HCT116 (cell line): Measurements from ENCODE around the gene IL18RAP. TPM values are rescaled to one million over a fixed set of nuclear protein-coding genes. Genes with fewer than 3 reads are reported as not detected.

Experiments used
- ATAC-seq: fragments of 200-7000 bp; cut with Tn5 transposase; 2 replicates; pipeline ENCODE4 v1.9.1; 2020; ENCODE audit warnings: mild to moderate bottlenecking, moderate library complexity
- BruUV-seq: library from RNA; stranded (reverse); fragments of 400-500 nt; replicated peaks from 2 replicates; lab custom pipeline; 2021; lab: Mats Ljungman, UMichigan
- CTCF ChIA-PET: fragments of 300-600 bp; sonication (Branson Sonifier 250); formaldehyde crosslinking; loops from one replicate; lab custom pipeline; 2021; ENCODE audit warnings: antibody characterized with exemption; lab: Charles Lee
- POLR2A ChIA-PET: fragments of 300-600, 350-600 bp; sonication (Branson Sonifier 250); formaldehyde crosslinking; loops from one replicate; lab custom pipeline; 2021; ENCODE audit warnings: antibody characterized with exemption; lab: Charles Lee
- RAD21 ChIA-PET, 2 experiments: fragments of 300-600 bp; sonication (Branson Sonifier 250); formaldehyde crosslinking; loops; one replicate each; lab custom pipeline; 2023; ENCODE audit warnings: low total read pairs in 2 of 2; ENCODE audit not compliant: uncharacterized antibody in 2 of 2, unreplicated experiment in 2 of 2, low non-redundant PET in 1 of 2; lab: Charles Lee
- DNase-seq: peaks from one replicate; pipeline ENCODE4 v3.0.0-alpha.2; 2010; ENCODE audit warnings: low read depth, low spot score
- H2AFZ ChIP-seq: fragments of 200-600 bp; shearing (Covaris generic), sonication (generic); 2 replicates; pipeline ENCODE4 v1.6.1; 2017; ENCODE audit warnings: low read depth, mixed run types, mixed read lengths, antibody characterized with exemption, low read length; ENCODE audit not compliant: poor library complexity, severe bottlenecking
- H3K27ac ChIP-seq: 2 replicates; pipeline ENCODE4 v1.5.1; 2012; ENCODE audit warnings: low read depth, low read length
- H3K27me3 ChIP-seq: fragments of 200-600 bp; sonication (generic); 2 replicates; pipeline ENCODE4 v1.6.1; 2016; ENCODE audit warnings: mixed run types, low read length, mixed read lengths; ENCODE audit not compliant: insufficient read depth
- H3K36me3 ChIP-seq, 2 experiments: fragments of 200-500 bp in 1 of 2; fragments of 200-600 bp in 1 of 2; sonication (Bioruptor generic) in 1 of 2; sonication (generic) in 1 of 2; 2 replicates each; pipeline versions ENCODE4 v1.5.1 to v1.6.1; 2014 to 2016; ENCODE audit warnings: low read length in 2 of 2, inconsistent platforms in 1 of 2, mixed read lengths in 1 of 2, mixed run types in 1 of 2; ENCODE audit not compliant: insufficient read depth in 2 of 2, control insufficient read depth in 1 of 2
- H3K4me1 ChIP-seq, 2 experiments: fragments of 200-600 bp in 1 of 2; sonication (generic) in 1 of 2; 2 replicates each; pipeline versions ENCODE4 v1.5.1 to v1.6.1; 2012 to 2017; ENCODE audit warnings: low read length in 2 of 2, inconsistent platforms in 1 of 2, mild to moderate bottlenecking in 1 of 2, mixed read lengths in 1 of 2, mixed run types in 1 of 2, moderate library complexity in 1 of 2; ENCODE audit not compliant: insufficient read depth in 2 of 2, control insufficient read depth in 1 of 2
- H3K4me2 ChIP-seq: fragments of 200-600 bp; sonication (generic); 2 replicates; pipeline ENCODE4 v1.6.1; 2017; ENCODE audit warnings: mixed run types, low read length, mixed read lengths
- H3K4me3 ChIP-seq, 2 experiments: fragments of 200-600 bp in 1 of 2; sonication (generic) in 1 of 2; replicated peaks in 1 of 2; 2 replicates each; pipeline ENCODE4 v1.5.1; 2011 to 2016; ENCODE audit warnings: low read length in 2 of 2, control low read depth in 1 of 2, low read depth in 1 of 2, mild to moderate bottlenecking in 1 of 2, mixed read lengths in 1 of 2, mixed run types in 1 of 2
- H3K79me2 ChIP-seq: fragments of 200-600 bp; sonication (generic); 2 replicates; pipeline ENCODE4 v1.6.1; 2017; ENCODE audit warnings: mild to moderate bottlenecking, mixed run types, low read length, moderate library complexity, mixed read lengths; ENCODE audit not compliant: insufficient read depth
- H3K9ac ChIP-seq: fragments of 200-600 bp; sonication (generic); 2 replicates; pipeline ENCODE4 v1.6.1; 2016; ENCODE audit warnings: low read length, mixed read lengths
- H3K9me2 ChIP-seq: fragments of 200-600 bp; sonication (generic), shearing (Covaris generic); 2 replicates; pipeline ENCODE4 v1.6.1; 2017; ENCODE audit warnings: mixed run types, mild to moderate bottlenecking, moderate library complexity; ENCODE audit not compliant: insufficient read depth
- H3K9me3 ChIP-seq, 2 experiments: fragments of 200-500 bp in 1 of 2; fragments of 200-600 bp in 1 of 2; sonication (Bioruptor generic) in 1 of 2; sonication (generic) in 1 of 2; 2 replicates each; pipeline ENCODE4 v1.6.1; 2014 to 2017; ENCODE audit warnings: low read length in 2 of 2, mixed read lengths in 2 of 2, inconsistent platforms in 1 of 2, low read depth in 1 of 2, mild to moderate bottlenecking in 1 of 2, mixed run types in 1 of 2, moderate library complexity in 1 of 2; ENCODE audit not compliant: control insufficient read depth in 1 of 2, insufficient read depth in 1 of 2
- H4K20me1 ChIP-seq: fragments of 200-600 bp; sonication (generic), shearing (Covaris generic); 2 replicates; pipeline ENCODE4 v1.6.1; 2017; ENCODE audit warnings: mixed run types, mild to moderate bottlenecking, moderate library complexity; ENCODE audit not compliant: insufficient read depth
- ATF3 ChIP-seq: IDR thresholded peaks from 2 replicates; pipeline ENCODE4 v1.6.1; 2012
- ELF1 ChIP-seq: IDR thresholded peaks from 2 replicates; pipeline ENCODE4 v1.6.1; 2012; ENCODE audit warnings: low read depth, borderline replicate concordance
- EZH2 ChIP-seq: fragments of 200-600 bp; sonication (generic); IDR thresholded peaks from 2 replicates; pipeline ENCODE4 v1.6.1; 2017; ENCODE audit warnings: antibody characterized with exemption, mixed run types
- FOSL1 ChIP-seq: IDR thresholded peaks from 2 replicates; pipeline ENCODE4 v1.6.1; 2012; ENCODE audit warnings: low read depth
- MAX ChIP-seq: IDR thresholded peaks from 2 replicates; pipeline ENCODE4 v1.6.1; 2012
- POLR2AphosphoS5 ChIP-seq: IDR thresholded peaks from 2 replicates; pipeline ENCODE4 v1.6.1; 2011; ENCODE audit warnings: mild to moderate bottlenecking, low read depth, low read length, moderate library complexity
- REST ChIP-seq: IDR thresholded peaks from 2 replicates; pipeline ENCODE4 v1.6.1; 2012; ENCODE audit warnings: low read depth
- SIN3A ChIP-seq: IDR thresholded peaks from 2 replicates; pipeline ENCODE4 v1.6.1; 2012; ENCODE audit warnings: low read depth
- SP1 ChIP-seq: IDR thresholded peaks from 2 replicates; pipeline ENCODE4 v1.6.1; 2012; ENCODE audit warnings: low read depth
- SRF ChIP-seq: IDR thresholded peaks from 2 replicates; pipeline ENCODE4 v1.6.1; 2012; ENCODE audit warnings: low read depth
- YY1 ChIP-seq: IDR thresholded peaks from 2 replicates; pipeline ENCODE4 v1.6.1; 2011; ENCODE audit warnings: low read length, low read depth, moderate library complexity, mild to moderate bottlenecking; ENCODE audit not compliant: insufficient replicate concordance; ENCODE audit errors: extremely low read depth
- ZFX ChIP-seq: fragments of 450-650 bp; IDR thresholded peaks from 2 replicates; pipeline ENCODE4 v1.6.1; 2017
- ZNF274 ChIP-seq: fragments of 200-500 bp; sonication (Bioruptor generic); IDR thresholded peaks from 2 replicates; pipeline ENCODE4 v1.6.1; 2014; ENCODE audit warnings: mild to moderate bottlenecking, low read depth, low read length, inconsistent platforms
- intact Hi-C: fragments of 100-400 bp; cut with micrococcal nuclease; formaldehyde crosslinking; loops from 2 replicates; pipeline ENCODE4 v1.10.0; 2022
- total RNA-seq: library from RNA; stranded (reverse); gene quantifications from one replicate; pipeline ENCODE4 v1.2.1, GENCODE V29; 2021; ENCODE audit not compliant: unreplicated experiment

IL18RAP gene
- total RNA-seq, 1 experiment from 2014 or later, result not detected

- no peaks in the 10 kb centered on the region for H3K36me3 ChIP-seq
- H3K79me2 ChIP-seq, result no peaks in the 10 kb centered on the region
- no peak overlapping the region for H3K9ac ChIP-seq
- DNase-seq, result no peak
- H3K4me3 ChIP-seq, result no peak overlapping the region
- H3K9me3 ChIP-seq, result no peaks in the 10 kb centered on the region
- no peak overlapping the region for H3K4me2 ChIP-seq
- TF ChIP-seq POLR2AphosphoS5 (no peak), REST (no peak), ATF3 (no peak), YY1 (no peak), EZH2 (no peak), SRF (no peak), ZNF274 (no peak), SP1 (no peak), SIN3A (no peak), ZFX (no peak), FOSL1 (no peak), MAX (no peak), ELF1 (no peak)
- CTCF ChIA-PET, result no interaction called here
- H3K9me2 ChIP-seq, result no peaks in the 10 kb centered on the region
- BruUV-seq, result no TSS peak
- POLR2A ChIA-PET, result no interaction called here
- no peak for ATAC-seq
- H3K27me3 ChIP-seq, result peaks cover 27% of the 10 kb centered on the region; the same call in 1 of the 2 replicates
- intact Hi-C loops, result no loop called here
- H4K20me1 ChIP-seq, result no peaks in the 10 kb centered on the region
- RAD21 ChIA-PET, result no interaction called here
- no peak overlapping the region for H2AFZ ChIP-seq
- H3K4me1 ChIP-seq, result no peaks in the 10 kb centered on the region
- H3K27ac ChIP-seq, result no peak overlapping the region
Measured at GRCh38 chr2:102420290-102420689, 2.7 kb upstream of the IL18RAP start.
